Stimulated activated CD8-positive, alpha-beta memory T cell treated with anti-CD3 and anti-CD28 coated beads, Interleukin-2, amount 100 ng/mL, for 48 hours (primary cell): ENCODE data around the gene FEN1.

Experiments used
- DNase-seq, 2 donors: peaks; one replicate each; pipeline ENCODE4 v3.0.0-alpha.2; 2020; ENCODE audit warnings: low read depth in 2 of 2

Gene FEN1

GRCh38 chr11:61841636-61842527 lies 49.2 kb downstream of the FEN1 start:
- no peak for DNase-seq

GRCh38 chr11:61842528-61842820 lies 49.8 kb downstream of the FEN1 start:
- no peak for DNase-seq

GRCh38 chr11:61844909-61845565 lies 52.3 kb downstream of the FEN1 start:
- DNase-seq: no peak

DNA sequence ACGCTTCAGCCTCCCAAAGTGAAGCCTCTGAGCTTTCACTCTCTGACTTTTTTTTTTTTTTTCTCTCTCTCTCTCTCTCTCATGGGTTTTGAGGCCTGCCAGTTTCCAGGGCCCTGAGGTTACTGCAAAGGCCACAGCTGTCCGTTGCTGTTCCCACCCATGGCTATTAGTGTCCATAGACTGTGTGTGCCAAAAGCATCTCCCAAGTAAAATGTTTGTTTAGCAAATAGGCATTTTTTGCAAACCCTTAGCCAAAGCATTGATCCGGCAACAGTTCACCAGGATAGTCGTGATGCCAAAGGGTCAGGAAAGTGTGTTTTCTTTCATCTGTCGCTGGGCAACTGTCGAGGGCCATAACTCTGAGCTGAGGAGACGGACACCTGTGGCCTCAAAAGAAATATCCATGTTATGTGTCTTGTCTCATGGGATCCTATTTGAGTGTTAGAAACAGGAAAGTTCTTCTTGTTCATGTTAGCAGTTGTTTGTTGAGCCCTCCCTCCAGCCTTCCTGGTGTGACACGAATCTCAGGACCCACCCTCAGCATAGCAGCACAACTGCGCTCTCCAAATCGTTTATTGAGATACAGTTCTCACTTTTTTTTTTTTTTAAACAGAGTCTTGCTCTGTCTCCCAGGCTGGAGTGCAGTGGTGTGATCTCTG lies 53.8 kb downstream of the FEN1 start:
- no peak for DNase-seq
